HFF-Myc (cell line): ENCODE data around the gene OR2T35.
"Not testable (repeated sequence)": the region's sequence is repeated elsewhere in the genome, so short reads cannot be mapped to it uniquely, and the experiment has no call there.

Experiments
- DNase-seq: peaks from one replicate; pipeline ENCODE4 v3.0.0-alpha.2; 2011; ENCODE audit warnings: low read depth; ENCODE audit errors: extremely low read depth
- H3K4me3 ChIP-seq: replicated peaks from 2 replicates; pipeline ENCODE4 v1.5.1; 2011; ENCODE audit warnings: low read depth, mild to moderate bottlenecking, control low read depth, low read length
- TF ChIP-seq, protein P1 (sequence below): IDR thresholded peaks from 2 replicates; pipeline ENCODE4 v1.5.1; 2012; ENCODE audit warnings: mild to moderate bottlenecking, low read depth, low read length, control low read depth; ENCODE audit errors: missing control alignments

The OR2T35 gene, protein sequence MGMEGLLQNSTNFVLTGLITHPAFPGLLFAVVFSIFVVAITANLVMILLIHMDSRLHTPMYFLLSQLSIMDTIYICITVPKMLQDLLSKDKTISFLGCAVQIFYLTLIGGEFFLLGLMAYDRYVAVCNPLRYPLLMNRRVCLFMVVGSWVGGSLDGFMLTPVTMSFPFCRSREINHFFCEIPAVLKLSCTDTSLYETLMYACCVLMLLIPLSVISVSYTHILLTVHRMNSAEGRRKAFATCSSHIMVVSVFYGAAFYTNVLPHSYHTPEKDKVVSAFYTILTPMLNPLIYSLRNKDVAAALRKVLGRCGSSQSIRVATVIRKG

DNA sequence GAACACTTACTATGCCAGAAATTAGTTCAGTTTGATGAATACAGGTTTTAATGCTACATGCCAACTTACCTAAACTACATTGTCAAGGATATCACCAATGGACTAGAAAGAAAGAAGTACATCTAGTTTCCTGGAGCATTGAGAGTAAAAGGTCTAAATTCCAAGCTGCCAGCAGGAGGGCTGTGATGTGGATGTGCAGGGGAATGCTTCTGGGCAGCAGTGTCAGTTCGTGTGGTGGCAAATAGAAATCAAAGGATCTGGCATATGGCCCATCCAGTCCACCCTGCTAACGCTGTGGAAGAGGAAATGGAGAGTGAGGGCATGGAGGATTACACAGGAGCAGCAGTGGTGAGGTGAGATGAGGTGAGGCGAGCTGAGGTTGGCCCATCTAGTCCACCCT, at the start of gene OR2T35:
Gene OR2T35, minus strand, starts transcription at position 101 of the 400 bp plus-strand sequence. CDS start 6,020 bp downstream, outside the sequence.
- not testable (repeated sequence) for H3K4me3 ChIP-seq, DNase-seq

DNA sequence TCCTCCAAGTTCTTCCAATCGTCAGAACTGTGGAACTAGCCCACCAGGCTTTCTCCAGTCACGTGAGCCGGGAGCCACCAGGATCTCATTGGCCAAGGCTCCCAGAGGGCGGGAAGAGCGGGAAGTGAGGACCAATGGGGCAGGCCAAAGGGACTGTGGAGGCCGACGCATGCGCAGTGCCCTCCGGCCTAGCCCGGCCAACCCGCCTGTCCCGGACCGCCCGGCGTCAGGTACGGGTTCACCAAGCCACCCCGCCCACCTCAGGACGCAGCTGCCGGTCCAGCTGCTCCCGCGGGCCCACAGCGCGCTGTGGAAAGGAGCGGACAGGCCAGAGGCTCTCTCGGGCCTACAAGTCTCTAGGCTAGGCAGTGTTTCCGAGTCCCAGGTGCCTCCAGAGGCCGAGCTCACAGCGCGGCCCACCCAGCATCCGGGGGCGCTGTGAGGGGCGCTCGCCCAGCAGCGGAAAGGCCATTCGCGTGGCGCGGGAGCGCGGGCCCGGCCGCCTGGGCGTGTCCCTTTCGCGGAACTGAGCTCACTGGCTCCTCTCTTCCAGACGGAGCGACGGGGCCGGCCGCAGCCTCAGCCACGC, 46.6 kb upstream of the OR2T35 start:
- no peak for DNase-seq
- no peak overlapping the region for H3K4me3 ChIP-seq
- TF ChIP-seq, protein P1, sequence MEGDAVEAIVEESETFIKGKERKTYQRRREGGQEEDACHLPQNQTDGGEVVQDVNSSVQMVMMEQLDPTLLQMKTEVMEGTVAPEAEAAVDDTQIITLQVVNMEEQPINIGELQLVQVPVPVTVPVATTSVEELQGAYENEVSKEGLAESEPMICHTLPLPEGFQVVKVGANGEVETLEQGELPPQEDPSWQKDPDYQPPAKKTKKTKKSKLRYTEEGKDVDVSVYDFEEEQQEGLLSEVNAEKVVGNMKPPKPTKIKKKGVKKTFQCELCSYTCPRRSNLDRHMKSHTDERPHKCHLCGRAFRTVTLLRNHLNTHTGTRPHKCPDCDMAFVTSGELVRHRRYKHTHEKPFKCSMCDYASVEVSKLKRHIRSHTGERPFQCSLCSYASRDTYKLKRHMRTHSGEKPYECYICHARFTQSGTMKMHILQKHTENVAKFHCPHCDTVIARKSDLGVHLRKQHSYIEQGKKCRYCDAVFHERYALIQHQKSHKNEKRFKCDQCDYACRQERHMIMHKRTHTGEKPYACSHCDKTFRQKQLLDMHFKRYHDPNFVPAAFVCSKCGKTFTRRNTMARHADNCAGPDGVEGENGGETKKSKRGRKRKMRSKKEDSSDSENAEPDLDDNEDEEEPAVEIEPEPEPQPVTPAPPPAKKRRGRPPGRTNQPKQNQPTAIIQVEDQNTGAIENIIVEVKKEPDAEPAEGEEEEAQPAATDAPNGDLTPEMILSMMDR: no peak

DNA sequence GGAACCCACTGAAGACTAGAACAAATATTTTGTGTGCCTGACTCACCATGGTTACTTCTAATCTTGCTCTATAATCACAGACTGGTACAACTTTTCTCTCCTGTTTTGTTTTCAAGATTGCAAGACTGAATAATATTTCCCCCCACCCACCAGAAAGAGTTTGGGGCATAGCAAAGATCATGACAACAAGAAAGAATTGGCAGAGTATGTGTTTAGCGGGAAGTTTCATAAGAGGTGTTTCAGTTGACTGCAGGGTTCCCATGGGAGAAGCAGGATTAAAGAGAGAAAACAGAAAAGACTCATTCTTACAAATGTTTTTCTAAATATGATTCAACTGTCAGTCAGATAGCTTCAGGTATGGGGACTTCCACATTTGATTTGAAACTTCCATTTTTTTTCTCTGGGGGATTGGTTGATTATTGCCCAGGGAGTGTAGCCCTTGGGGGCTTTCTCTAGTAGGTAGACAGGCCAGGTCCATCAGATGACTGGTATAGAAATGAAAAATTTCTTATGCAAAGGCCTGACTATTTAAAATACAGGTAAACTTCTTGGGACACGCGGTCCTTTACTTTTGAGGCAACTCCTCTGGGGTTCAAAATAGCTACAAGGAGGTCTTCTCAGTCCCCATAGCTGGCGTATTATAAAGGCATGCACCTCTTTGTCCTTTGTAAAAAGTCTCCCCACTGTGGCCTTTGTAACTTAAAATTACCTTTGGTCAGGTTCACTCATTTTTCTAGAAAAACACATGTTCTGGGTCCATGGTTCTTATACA, 43.6 kb upstream of the OR2T35 start:
- TF ChIP-seq, protein P1: no peak
- DNase-seq: no peak
- H3K4me3 ChIP-seq: no peak overlapping the region

DNA sequence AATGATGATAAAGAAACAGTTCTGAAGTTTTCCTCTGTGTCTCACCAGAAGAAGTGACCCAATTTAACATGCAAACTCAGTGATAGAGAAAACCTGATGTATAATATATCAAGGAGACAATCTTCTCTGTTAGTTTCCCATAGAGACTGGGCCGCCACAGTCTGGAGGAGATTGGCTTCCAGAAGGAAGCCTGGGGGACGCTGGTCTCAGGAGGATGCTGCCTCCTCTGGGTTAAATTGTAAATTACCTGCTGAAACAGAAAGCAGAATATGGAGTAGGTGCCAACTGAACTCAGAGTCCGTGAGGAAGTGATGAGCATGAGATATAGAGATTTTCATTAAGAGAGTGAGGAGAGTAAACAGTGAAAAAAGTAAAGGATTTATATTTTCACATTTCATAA, 41.7 kb upstream of the OR2T35 start:
- TF ChIP-seq, protein P1: no peak
- H3K4me3 ChIP-seq: no peak overlapping the region
- no peak for DNase-seq

DNA sequence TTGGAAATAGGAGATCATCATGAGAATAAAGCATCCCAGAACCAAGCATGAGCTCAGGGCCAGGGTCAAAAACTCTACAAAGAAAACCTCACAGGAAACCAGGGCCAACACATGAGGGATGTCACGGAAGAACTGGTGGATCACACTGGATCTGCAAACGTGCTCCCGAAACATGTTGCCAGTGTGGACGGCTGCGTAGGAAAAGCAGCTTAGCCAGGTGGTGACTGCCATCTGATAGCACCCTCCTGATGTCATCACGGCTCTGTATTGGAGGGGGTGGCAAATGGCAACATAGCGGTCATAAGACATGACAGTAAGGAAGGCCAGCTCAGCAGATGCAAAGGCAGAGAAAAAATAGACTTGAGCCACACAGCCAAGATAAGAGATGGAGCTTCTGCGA, 36.6 kb upstream of the OR2T35 start:
- no peak for DNase-seq
- no peak overlapping the region for H3K4me3 ChIP-seq
- TF ChIP-seq, protein P1: no peak

DNA sequence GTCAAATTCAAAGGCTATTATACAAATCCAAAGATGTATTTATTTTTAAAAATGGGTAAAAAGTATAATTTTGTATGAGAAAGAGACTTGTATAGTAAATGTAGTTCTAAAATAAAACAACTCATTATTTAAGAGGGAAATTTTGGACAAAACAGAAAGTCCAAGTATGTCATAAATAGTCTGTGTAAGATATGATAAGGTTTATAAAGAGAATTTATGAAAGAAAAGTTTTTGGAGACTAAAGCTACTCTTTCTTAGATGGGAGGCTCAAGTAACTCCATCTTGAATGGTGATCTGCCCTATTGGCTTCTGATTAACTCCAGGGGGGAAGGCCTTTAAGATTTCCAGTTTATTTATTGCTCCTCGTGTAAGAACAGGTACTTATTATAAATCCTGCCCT, 24.9 kb upstream of the OR2T35 start:
- no peak overlapping the region for H3K4me3 ChIP-seq
- TF ChIP-seq, protein P1: no peak
- no peak for DNase-seq

DNA sequence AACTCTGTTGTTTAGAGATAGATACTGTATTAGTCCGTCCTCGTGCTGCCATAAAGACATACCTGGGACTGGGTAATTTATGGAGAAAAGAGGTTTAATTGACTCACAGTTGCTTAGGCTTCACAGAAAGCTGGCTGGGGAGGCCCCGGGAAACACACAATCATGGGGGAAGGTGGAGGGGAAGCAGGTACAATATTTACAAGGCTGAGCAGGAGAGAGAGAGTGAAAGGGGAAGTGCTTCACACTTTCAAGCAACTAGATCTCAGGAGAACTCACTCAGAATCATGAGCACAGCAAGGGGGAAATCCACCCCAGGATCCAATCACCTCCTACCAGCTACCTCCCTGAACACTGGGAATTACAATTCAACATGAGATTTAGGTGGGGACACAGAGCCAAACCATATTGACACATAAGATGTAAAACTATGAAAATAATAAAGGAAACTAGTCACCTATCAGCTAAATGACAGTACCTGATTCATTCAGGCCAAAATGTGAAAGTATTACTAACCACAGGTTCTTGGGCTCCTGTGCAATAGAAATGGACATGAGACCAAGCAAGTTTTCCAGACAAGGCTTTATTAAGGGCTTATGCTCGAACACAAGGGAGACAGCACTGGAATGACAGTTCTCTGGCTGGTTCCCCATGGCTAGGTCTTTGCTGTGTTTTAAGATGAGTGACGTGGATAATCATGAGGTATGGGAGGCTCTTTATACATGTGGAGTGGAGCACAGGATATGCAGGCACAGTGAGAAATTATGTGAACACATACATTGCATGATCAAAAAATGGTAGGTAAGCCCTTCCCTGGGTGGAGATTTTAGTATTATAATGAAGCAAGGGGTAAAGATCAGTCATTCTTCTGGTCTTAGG, 18.6 kb upstream of the OR2T35 start:
- not testable (repeated sequence) for H3K4me3 ChIP-seq, DNase-seq

DNA sequence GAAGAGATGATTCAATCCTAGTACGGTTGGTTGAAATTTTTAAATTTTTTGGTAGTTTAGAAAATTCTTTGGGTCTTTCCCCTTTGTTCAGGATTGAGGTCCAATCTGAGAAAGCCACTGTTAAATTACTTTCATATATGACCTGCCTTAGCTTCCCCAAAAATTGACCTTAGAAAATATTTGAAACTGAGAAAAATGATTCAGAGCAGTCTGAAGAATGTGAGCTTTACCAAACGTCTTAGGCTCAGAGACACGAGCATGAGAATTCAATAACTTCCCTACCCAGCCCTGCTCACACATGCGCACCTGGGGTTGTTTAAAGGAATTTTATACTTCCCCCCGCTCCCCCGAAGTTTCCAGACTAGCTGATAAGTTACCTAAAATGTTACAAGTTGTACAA, 11.7 kb upstream of the OR2T35 start:
- DNase-seq: not testable (repeated sequence)

DNA sequence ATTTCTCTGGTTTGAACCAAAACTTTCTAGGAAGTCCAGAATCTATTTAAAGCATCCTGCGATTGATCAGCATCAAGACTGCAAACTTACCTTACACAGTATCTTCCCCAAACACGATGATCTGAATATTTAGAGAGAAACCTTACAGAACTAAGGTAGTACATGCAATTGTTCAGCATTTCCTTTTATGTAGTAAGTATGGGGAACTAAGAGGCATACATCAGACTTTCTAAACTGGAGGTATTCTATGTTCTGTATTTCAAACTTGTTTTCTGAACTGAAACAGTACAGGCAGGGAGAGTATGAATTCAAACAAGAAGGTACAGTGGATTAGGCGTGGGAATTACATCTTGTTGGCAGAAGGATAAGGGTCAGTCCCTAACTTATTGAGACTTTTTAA, 10.3 kb upstream of the OR2T35 start, which contains the start of gene OR2T27:
Gene OR2T27, minus strand, starts transcription at position 175 of the 400 bp plus-strand sequence. CDS start 4,644 bp downstream, outside the sequence.
- not testable (repeated sequence) for DNase-seq

More for the DNA sequence above, 11.7 kb upstream of the OR2T35 start:
- H3K4me3 ChIP-seq: not testable (repeated sequence)

DNA sequence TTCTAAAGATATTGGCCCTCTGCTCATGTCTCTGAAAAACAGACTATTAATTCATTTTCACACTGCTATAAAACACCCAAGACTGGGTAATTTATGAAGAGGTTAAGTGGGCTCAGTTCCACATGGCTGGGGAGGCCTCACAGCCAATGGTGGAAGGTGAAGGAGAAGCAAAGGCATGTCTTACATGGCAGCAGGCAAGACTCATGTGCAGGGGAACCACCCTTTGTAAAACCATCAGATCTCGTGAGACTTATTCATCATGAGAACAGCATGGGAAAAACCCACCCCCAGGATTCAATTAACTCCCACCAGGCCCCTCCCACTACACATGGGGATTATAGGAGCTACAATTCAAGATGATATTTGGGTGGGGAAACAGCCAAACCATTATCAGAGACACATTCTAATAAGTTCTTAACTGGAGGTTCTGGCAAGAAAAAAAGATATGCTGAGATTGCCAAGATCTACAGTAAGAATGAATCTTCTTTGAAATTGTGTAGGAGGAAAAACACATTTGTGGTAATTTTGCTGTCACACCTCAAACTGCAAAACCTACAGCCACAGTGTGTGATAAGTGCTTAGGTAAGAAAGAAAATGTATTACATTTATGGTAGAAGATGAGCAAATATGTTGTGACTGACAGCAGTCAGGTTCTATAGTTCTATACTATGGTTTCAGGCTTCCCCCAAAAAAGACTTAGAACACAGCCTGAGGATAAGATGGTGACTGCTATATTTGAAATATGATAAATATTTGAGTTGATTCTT, 3.9 kb upstream of the OR2T35 start:
- H3K4me3 ChIP-seq, DNase-seq: not testable (repeated sequence)

More for the DNA sequence above, 10.3 kb upstream of the OR2T35 start, which contains the start of gene OR2T27:
- not testable (repeated sequence) for H3K4me3 ChIP-seq
